Breast epithelium (tissue), 3 donors: ENCODE results near the gene ADM.

Experiments
- POLR2A ChIP-seq: fragments of 450-650 bp; IDR thresholded peaks from one replicate; pipeline ENCODE4 v1.6.1; 2016; ENCODE audit warnings: antibody characterized with exemption, mild to moderate bottlenecking, moderate library complexity
- POLR2AphosphoS5 ChIP-seq, 3 donors: sonication (generic); formaldehyde crosslinking; IDR thresholded peaks; one replicate each; pipeline ENCODE4 v1.6.1; 2017; ENCODE audit warnings: antibody characterized with exemption in 3 of 3
- TF ChIP-seq, protein P1 (sequence below), 3 donors: fragments of 450-650 bp; IDR thresholded peaks; one replicate each; pipeline ENCODE4 v1.5.1; 2016 to 2017; ENCODE audit warnings: antibody characterized with exemption in 3 of 3, mild to moderate bottlenecking in 3 of 3, moderate library complexity in 3 of 3

DNA sequence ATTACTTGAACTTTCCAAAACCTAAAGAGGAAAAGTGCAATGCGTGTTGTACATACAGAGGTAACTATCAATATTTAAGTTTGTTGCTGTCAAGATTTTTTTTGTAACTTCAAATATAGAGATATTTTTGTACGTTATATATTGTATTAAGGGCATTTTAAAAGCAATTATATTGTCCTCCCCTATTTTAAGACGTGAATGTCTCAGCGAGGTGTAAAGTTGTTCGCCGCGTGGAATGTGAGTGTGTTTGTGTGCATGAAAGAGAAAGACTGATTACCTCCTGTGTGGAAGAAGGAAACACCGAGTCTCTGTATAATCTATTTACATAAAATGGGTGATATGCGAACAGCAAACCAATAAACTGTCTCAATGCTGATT is 2.1 kb downstream of the ADM start:
- TF ChIP-seq, protein P1, sequence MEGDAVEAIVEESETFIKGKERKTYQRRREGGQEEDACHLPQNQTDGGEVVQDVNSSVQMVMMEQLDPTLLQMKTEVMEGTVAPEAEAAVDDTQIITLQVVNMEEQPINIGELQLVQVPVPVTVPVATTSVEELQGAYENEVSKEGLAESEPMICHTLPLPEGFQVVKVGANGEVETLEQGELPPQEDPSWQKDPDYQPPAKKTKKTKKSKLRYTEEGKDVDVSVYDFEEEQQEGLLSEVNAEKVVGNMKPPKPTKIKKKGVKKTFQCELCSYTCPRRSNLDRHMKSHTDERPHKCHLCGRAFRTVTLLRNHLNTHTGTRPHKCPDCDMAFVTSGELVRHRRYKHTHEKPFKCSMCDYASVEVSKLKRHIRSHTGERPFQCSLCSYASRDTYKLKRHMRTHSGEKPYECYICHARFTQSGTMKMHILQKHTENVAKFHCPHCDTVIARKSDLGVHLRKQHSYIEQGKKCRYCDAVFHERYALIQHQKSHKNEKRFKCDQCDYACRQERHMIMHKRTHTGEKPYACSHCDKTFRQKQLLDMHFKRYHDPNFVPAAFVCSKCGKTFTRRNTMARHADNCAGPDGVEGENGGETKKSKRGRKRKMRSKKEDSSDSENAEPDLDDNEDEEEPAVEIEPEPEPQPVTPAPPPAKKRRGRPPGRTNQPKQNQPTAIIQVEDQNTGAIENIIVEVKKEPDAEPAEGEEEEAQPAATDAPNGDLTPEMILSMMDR (IDR thresholded peaks at IDR 0.05) = no peak
- TF ChIP-seq POLR2A (no peak), POLR2AphosphoS5 (IDR thresholded peaks at IDR 0.05) (no peak)
